ENCODE results near the gene ITPKC. TPM values are rescaled to one million over a fixed set of nuclear protein-coding genes. Genes with fewer than 3 reads are reported as not detected.

Gene ITPKC
- total RNA-seq, 4 donors from 2014 or later, result 20.9 to 68.6 (median 40.5) TPM

GRCh38 chr19:40762754-40763470 is 46.0 kb downstream of the ITPKC start:
- TF ChIP-seq CTCF (IDR thresholded peaks at IDR 0.05; ENCODE audit: low read depth), result no peak

GRCh38 chr19:40763526-40763925 is 46.6 kb downstream of the ITPKC start:
- TF ChIP-seq CTCF (IDR thresholded peaks at IDR 0.05; ENCODE audit: low read depth), result no peak

- TF ChIP-seq CTCF (IDR thresholded peaks at IDR 0.05; ENCODE audit: low read depth), result no peak
Observed at GRCh38 chr19:40763963-40764362, 47.1 kb downstream of the ITPKC start.

GRCh38 chr19:40768869-40769268 is 52.0 kb downstream of the ITPKC start:
- TF ChIP-seq CTCF (IDR thresholded peaks at IDR 0.05; ENCODE audit: low read depth), result no peak

- TF ChIP-seq CTCF (IDR thresholded peaks at IDR 0.05; ENCODE audit: low read depth), result no peak
Observed at GRCh38 chr19:40774916-40775631, 58.2 kb downstream of the ITPKC start, which contains the start of gene MIA. TSS of gene MIA (plus strand) at chr19:40775521. CDS start at chr19:40775543, 22 bp downstream.

GRCh38 chr19:40775632-40776022 is 58.7 kb downstream of the ITPKC start:
- TF ChIP-seq CTCF (IDR thresholded peaks at IDR 0.05; ENCODE audit: low read depth), result no peak

GRCh38 chr19:40776364-40776763 is 59.5 kb downstream of the ITPKC start:
- TF ChIP-seq CTCF (IDR thresholded peaks at IDR 0.05; ENCODE audit: low read depth), result no peak
